Stimulated activated CD4-positive, alpha-beta T cell treated with anti-CD3 and anti-CD28 coated beads, Interleukin-15, amount 100 ng/mL, for 1 hour (primary cell): Measurements from ENCODE around the gene HLA-DOB.
A peak's percentile ranks its signal among the peaks of the same experiment; 100 is the strongest.

ENCODE experiments used
- DNase-seq, 2 donors: peaks; one replicate each; pipeline ENCODE4 v3.0.0-alpha.2; 2020; ENCODE audit warnings: low read depth in 1 of 2, low spot score in 1 of 2

Gene HLA-DOB

GRCh38 chr6:32816746-32817204 is at the start of gene HLA-DOB:
Gene HLA-DOB, minus strand, starts transcription at chr6:32817002. Its CDS starts 51 bp downstream, at chr6:32816951.
- DNase-seq = no peak

DNA sequence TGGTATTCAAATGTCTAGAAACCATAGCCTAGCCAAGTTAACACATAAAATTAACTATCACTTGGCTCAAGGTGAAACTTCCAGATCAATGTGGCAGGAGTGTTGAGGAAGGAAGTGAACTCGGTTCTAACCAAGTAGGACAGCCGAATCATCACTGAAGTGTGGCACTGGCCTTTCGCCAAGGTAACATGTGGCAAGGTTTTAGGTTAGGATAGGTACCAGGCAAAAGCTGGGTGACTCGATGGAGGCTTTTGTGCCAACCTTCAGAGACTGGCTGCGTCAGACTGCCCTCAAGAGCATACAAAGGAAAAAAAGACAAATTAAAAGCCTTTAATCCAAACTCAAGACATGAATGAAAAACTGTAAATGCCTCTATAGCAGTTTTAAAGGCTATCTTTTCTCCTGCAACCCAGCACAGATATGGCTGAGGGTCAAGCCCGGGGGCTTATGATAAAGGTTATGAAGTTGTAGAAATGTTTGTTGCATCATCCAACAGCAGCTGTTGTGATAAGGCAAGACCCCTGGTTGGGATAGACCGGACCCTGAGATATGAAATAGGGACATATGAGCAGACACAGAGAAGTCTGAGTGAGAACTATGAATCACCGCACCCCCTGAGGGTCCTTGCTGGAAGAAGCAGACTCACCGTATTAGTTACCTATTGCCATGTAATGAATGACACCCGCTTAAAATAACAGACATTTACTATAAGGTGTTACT is 49.1 kb upstream of the HLA-DOB start:
- DNase-seq = no peak

- DNase-seq = no peak
These were observed 45.9 kb upstream of the HLA-DOB start for GRCh38 chr6:32862725-32863124.

DNA sequence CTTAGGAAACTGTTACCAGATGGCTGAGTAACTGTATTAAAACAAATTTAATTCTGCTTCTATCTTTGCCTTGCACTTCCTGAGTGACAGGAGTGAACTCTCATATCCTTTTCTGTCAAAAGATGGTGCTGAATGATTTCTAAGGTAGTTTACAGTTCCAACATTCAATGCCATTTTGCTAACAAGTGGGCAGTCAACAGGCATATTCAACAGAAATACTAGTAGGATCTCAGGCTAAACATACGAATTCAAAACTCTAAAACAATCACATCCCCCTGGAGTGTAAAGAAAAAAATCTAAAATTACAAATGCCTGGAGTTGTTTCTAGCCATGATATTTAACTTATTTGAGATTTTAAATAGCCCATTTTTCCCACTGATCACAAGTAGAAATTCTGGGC is 43.9 kb upstream of the HLA-DOB start:
- no peak for DNase-seq

DNA sequence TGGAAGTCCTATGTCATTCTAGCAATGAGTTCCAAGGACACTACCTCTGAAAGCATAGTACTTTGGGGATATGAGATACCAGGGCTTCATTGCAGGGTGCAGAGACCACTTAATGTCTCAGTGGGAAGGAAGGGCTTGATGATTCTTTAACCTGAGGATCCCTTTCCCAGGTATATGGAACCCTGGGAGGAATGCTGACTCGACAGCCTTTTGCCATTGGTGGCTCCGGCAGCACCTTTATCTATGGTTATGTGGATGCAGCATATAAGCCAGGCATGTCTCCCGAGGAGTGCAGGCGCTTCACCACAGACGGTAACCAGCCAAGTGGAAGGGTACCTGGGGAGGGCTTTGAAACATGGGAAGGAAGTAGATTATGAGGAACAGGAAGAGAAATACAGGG is 41.4 kb upstream of the HLA-DOB start:
- no peak for DNase-seq

DNA sequence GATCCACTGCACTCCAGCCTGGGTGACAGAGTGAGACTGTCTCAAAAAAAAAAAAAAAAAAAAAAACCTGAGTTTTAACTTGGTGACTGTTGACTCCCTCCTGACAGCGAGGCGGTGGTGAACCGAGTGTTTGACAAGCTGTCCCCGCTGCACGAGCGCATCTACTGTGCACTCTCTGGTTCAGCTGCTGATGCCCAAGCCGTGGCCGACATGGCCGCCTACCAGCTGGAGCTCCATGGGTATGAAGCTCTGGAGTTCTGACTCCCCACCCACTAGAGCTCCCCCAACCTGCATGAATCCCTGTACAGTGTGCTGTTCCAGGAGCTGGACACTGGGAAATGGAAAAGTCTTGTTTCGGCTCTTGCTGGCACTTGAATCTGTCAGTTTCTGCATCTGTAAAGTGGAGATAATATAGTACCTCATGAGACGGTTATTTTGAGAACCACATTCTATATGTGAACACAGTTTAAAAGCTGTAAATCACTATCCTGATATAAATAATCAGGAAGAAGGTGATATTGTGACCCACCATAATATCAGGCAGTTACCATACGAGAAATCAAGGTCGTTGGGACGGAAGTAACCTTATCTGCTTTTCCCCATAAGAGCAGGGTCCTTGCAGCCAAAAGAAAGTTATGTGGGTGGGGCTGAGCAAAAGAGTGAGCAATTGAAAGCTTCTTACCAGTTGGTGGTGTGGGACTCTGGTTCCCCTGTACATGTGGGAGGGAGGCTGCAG is 40.5 kb upstream of the HLA-DOB start:
- DNase-seq = no peak

DNA sequence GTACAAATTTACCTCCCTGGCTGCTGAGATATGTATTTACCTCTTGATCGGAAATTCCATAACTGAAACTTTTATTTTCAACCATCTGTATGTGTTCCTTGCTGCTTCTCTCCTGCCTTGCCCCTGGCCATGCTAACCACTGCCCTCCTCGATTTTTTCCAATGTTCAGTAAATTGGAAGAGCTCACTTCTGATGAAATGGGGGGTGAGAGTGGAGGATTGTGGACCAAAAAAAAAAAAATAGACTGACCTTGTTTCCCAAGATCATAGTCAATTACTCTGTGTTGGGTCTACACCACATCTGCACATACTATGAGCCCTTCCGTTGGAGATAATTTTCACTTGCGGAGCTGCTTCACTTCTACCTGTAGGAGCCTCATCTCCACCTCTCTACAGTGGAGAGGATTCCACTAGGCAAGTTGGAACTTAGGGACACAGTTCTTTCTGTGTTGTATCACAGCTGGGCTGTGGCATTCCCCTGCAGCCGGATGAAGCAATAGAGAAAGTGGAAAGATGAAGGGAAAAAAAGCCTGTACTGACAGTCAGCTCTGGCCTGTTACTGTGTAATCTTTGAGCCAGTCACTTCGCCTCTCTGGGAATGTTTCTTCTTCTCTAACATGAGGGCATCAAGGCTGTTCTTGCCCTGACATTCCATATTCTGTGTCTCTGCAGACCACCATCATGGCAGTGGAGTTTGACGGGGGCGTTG is 38.8 kb upstream of the HLA-DOB start:
- no peak for DNase-seq

- DNase-seq = peak in 1 of 2 donors; percentile 31
These were observed 37.8 kb upstream of the HLA-DOB start for GRCh38 chr6:32854376-32855178.

GRCh38 chr6:32853541-32854375 is 37.0 kb upstream of the HLA-DOB start, which contains the start of the genes PSMB9 and TAP1:
Gene PSMB9, plus strand, starts transcription at chr6:32854192. Its CDS starts 38 bp downstream, at chr6:32854230.
Gene TAP1, minus strand, starts transcription at chr6:32853704. Its CDS starts 68 bp downstream, at chr6:32853636.
- peak; percentile 85 to 92 for DNase-seq

- peak; percentile 28 to 42 for DNase-seq
These were observed 36.2 kb upstream of the HLA-DOB start for GRCh38 chr6:32852844-32853540.

DNA sequence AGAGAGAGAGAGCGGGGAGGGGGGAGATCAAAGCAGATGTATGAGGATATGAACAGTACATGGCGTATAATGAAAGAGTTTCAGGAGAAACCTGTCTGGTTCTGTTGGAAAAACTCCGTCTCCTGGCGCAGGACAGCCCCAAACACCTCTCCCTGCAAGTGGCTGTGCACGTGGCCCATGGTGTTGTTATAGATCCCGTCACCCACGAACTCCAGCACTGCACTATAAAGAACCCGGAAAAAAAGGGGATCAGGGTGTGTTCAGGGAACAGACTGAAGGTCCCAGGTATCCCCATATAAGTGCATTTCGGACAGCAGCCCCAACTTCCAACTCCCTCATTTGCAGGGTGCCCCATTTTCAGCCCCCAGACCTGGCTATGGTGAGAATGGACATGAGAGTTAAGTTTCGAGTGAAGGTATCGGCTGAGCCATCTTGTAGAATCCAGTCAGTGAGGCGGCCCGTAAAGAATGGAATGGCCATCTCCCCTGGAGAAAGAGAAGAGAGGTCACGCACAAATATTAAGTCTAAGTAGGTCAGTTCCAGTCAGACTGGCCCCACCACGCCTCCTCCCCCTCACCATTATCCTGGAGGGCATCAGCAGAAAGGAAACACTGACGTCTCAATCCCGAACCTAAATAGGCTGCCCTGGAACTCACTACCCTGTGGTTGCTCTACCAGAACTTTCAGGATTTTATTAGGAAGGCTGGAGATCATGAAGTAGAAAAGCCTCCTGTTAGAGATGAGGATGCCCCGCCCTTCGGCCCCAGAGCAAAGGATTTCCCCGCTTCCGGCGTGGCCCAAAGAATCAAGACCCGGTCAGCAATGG is 35.4 kb upstream of the HLA-DOB start:
- DNase-seq = peak in 1 of 2 donors; percentile 26

GRCh38 chr6:32851025-32851424 is 34.2 kb upstream of the HLA-DOB start:
- DNase-seq = no peak

DNA sequence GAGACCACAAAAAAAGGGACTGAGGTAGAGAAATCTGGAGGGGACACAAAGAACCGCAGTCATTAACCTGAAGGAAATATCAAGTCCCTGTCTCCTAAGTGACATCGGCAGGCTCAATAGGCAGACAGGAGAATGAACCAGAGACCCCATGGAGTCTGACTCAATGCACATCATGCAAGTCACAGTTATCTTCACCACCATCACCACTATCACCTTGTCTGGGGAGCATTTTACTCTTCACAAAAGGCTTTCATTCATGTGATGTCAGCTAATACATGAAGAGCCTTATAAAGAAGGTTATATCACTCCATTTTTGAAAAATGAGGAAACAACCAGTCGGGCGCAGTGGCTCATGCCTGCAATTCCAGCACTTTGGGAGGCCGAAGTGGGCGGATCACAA is 32.3 kb upstream of the HLA-DOB start:
- no peak for DNase-seq

- DNase-seq = no peak
These were observed 31.0 kb upstream of the HLA-DOB start for GRCh38 chr6:32847795-32848194.

DNA sequence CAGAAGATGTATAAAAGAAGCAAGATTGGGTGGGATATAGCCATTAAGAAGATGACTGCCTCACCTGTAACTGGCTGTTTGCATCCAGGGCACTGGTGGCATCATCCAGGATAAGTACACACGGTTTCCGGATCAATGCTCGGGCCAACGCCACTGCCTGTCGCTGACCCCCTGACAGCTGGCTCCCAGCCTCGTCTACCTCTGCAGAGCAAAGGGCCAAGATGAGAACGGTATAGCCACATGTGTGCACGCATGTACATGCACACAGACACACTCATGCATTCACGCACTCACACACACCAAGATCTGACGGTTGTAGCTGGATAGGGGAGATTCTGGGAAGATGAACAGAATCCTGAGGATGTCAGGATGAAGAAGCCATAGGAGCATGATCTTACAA is 30.2 kb upstream of the HLA-DOB start:
- DNase-seq = no peak

GRCh38 chr6:32845384-32845884 is 28.6 kb upstream of the HLA-DOB start:
- DNase-seq = peak; percentile 20

DNA sequence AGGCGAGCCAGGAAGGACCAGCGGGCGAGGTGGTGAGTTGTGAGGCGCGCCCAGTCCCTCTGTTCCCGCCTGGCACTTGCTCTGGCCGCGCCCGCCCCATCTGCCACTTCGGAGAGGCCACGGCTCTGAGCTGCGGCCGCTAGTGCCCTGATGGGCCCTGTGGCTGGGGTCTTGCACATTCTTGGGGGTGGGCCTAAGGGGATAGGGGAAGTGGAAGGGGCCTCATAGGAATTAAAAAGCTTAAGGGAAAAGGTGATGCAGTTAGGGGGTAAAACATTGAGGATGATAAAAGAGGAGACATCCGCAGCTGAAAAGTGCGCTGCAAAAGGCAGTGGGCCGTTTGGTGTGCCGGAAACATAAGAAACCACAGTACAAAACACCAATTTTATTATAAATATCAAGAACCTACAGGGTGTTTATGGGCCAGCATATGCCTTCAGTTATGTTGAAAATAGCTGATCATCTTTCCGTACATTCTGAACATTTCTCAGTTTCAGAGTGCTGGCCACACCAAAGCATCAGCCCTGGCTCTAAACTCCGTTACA is 28.1 kb upstream of the HLA-DOB start:
- no peak for DNase-seq
